WTC11 (cell line): ENCODE measurements around the gene SYT8. TPM values are rescaled to one million over a fixed set of nuclear protein-coding genes. Genes with fewer than 3 reads are reported as not detected.
"Not testable (repeated sequence)": the region's sequence is repeated elsewhere in the genome, so short reads cannot be mapped to it uniquely, and the experiment has no call there.

ENCODE experiments used
- ATAC-seq: fragments of 200-7000 bp; cut with Tn5 transposase; 2 replicates; pipeline ENCODE4 v1.10.0; 2021; ENCODE audit warnings: mild to moderate bottlenecking, moderate library complexity
- CTCF ChIA-PET: fragments of 300-600 bp; sonication (Branson Sonifier 250); formaldehyde crosslinking; loops from one replicate; lab custom pipeline; 2021; ENCODE audit warnings: antibody characterized with exemption; lab: Charles Lee
- POLR2A ChIA-PET: fragments of 350-600 bp; sonication (Branson Sonifier 250); formaldehyde crosslinking; loops from one replicate; lab custom pipeline; 2021; ENCODE audit warnings: antibody characterized with exemption; lab: Charles Lee
- DNase-seq: peaks from one replicate; pipeline ENCODE4 v3.0.0; 2021; ENCODE audit warnings: low spot score
- H3K27ac Mint-ChIP-seq: 2 replicates; pipeline ENCODE4 v1.8.0; 2021; ENCODE audit warnings: mixed read lengths
- H3K27me3 Mint-ChIP-seq: 2 replicates; pipeline ENCODE4 v1.8.0; 2021; ENCODE audit warnings: low read depth, mild to moderate bottlenecking, moderate library complexity, mixed read lengths
- H3K36me3 Mint-ChIP-seq: 2 replicates; pipeline ENCODE4 v1.8.0; 2021; ENCODE audit warnings: mixed read lengths
- H3K4me1 Mint-ChIP-seq: 2 replicates; pipeline ENCODE4 v1.8.0; 2022; ENCODE audit warnings: mixed read lengths
- H3K4me3 Mint-ChIP-seq: 2 replicates; pipeline ENCODE4 v1.8.0; 2021; ENCODE audit warnings: mild to moderate bottlenecking, moderate library complexity, mixed read lengths
- H3K9me3 Mint-ChIP-seq: 2 replicates; pipeline ENCODE4 v1.8.0; 2021; ENCODE audit warnings: mixed read lengths
- AFF4 ChIP-seq: sonication (generic); formaldehyde crosslinking; IDR thresholded peaks from 2 replicates; pipeline ENCODE4 v1.8.1; 2023; ENCODE audit warnings: mild to moderate bottlenecking, missing genetic modification reagents, borderline replicate concordance
- ATF6 ChIP-seq: sonication (generic); formaldehyde crosslinking; IDR thresholded peaks from 2 replicates; pipeline ENCODE4 v1.8.1; 2023; ENCODE audit warnings: mild to moderate bottlenecking, missing genetic modification reagents
- FOXP4 ChIP-seq: sonication (generic); formaldehyde crosslinking; IDR thresholded peaks from 2 replicates; pipeline ENCODE4 v1.8.0; 2022; ENCODE audit warnings: mild to moderate bottlenecking, missing genetic modification reagents
- JAZF1 ChIP-seq: fragments of 250-450 bp; sonication (Bioruptor Pico); IDR thresholded peaks from 2 replicates; pipeline ENCODE4 v1.9.0; 2021; ENCODE audit warnings: moderate library complexity, mild to moderate bottlenecking, inconsistent platforms
- ZNF263 ChIP-seq: sonication (generic); formaldehyde crosslinking; IDR thresholded peaks from 2 replicates; pipeline ENCODE4 v1.8.1; 2022; ENCODE audit warnings: low read depth, mild to moderate bottlenecking, moderate library complexity, missing genetic modification reagents
- total RNA-seq: library from RNA; stranded (reverse); gene quantifications from 3 replicates; pipeline ENCODE4 v1.2.3, GENCODE V29; 2021

Gene SYT8
- total RNA-seq, 1 experiment from 2014 or later = 0.37 TPM

GRCh38 chr11:1872267-1872985 is 37.6 kb downstream of the SYT8 start (continued):
- no peak for TF ChIP-seq ATF6 (CRISPR knock-in tag)
- TF ChIP-seq FOXP4 (CRISPR knock-in tag) = no peak
- TF ChIP-seq JAZF1 = no peak

- DNase-seq (no peak), ATAC-seq (no peak)
- peaks cover 3% of the 10 kb centered on the region; the same call in 1 of the 2 replicates for H3K4me1 Mint-ChIP-seq
Measured at GRCh38 chr11:1873048-1873812, 38.4 kb downstream of the SYT8 start.

GRCh38 chr11:1873813-1874150 is 39.0 kb downstream of the SYT8 start:
- H3K27ac Mint-ChIP-seq, DNase-seq, H3K36me3 Mint-ChIP-seq, H3K9me3 Mint-ChIP-seq, H3K27me3 Mint-ChIP-seq, H3K4me3 Mint-ChIP-seq, POLR2A ChIA-PET, H3K4me1 Mint-ChIP-seq, ATAC-seq: not testable (repeated sequence)
- CTCF ChIA-PET = interaction anchor here (0.5 to 1.9 kb wide), 2 partner anchors 9 to 41 kb away, joined by 3 to 9 read pairs; no protein-coding TSS in a partner anchor

More at GRCh38 chr11:1873048-1873812, 38.4 kb downstream of the SYT8 start:
- Mint-ChIP-seq H3K27me3 (no peaks in the 10 kb centered on the region; the same call in 1 of the 2 replicates), H3K36me3 (no peaks in the 10 kb centered on the region), H3K9me3 (no peaks in the 10 kb centered on the region), H3K4me3 (no peak overlapping the region), H3K27ac (no peak overlapping the region)
- CTCF ChIA-PET = interaction anchor here (0.5 to 1.9 kb wide), 5 partner anchors 9 to 280 kb away, joined by 3 to 9 read pairs (median 3); no protein-coding TSS in a partner anchor
- TF ChIP-seq ZNF263 (peak; percentile 63; the same call in 1 of the 2 replicates), AFF4 (no peak)
- POLR2A ChIA-PET = no interaction called here

GRCh38 chr11:1874441-1875092 is 39.8 kb downstream of the SYT8 start:
- H3K27me3 Mint-ChIP-seq, H3K27ac Mint-ChIP-seq, H3K4me3 Mint-ChIP-seq, ATAC-seq, DNase-seq, H3K36me3 Mint-ChIP-seq, H3K4me1 Mint-ChIP-seq, H3K9me3 Mint-ChIP-seq, POLR2A ChIA-PET: not testable (repeated sequence)
- CTCF ChIA-PET = interaction anchor here (0.9 to 6.0 kb wide), 8 partner anchors 7 to 277 kb away, joined by 3 to 69 read pairs (median 18); partner anchors contain the start of genes MRPL23 and SYT8
